ENCODE measurements around the gene ITPRID1.

The ITPRID1 gene

DNA sequence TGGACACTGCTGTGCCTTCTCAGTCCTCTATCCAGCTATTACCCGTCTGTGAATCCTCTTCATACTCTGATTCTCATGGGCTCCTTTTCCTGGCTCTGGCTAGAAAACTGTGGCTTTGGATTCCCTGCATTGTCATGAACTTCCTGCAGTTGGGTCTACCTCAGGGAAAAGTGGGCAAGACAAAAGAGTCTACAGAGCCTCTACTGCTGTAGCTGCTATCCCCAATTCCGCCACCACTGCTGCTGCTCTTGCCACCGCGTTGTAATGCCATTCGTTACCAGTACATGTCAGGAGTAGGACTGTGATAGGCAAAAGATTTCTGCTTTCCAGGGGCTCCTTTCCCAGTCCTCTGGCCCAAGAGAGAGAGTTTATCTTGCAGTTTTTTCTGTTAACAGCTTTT lies 149.2 kb downstream of the ITPRID1 start:
- no peak for DNase-seq (ENCODE audit: low read depth)
- TF ChIP-seq, protein P1, sequence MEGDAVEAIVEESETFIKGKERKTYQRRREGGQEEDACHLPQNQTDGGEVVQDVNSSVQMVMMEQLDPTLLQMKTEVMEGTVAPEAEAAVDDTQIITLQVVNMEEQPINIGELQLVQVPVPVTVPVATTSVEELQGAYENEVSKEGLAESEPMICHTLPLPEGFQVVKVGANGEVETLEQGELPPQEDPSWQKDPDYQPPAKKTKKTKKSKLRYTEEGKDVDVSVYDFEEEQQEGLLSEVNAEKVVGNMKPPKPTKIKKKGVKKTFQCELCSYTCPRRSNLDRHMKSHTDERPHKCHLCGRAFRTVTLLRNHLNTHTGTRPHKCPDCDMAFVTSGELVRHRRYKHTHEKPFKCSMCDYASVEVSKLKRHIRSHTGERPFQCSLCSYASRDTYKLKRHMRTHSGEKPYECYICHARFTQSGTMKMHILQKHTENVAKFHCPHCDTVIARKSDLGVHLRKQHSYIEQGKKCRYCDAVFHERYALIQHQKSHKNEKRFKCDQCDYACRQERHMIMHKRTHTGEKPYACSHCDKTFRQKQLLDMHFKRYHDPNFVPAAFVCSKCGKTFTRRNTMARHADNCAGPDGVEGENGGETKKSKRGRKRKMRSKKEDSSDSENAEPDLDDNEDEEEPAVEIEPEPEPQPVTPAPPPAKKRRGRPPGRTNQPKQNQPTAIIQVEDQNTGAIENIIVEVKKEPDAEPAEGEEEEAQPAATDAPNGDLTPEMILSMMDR (conservative IDR thresholded peaks at IDR 0.05; ENCODE audit: low read depth, low read length), result no peak
- no peak overlapping the region for H3K4me3 ChIP-seq (ENCODE audit: low read depth, low read length)

DNA sequence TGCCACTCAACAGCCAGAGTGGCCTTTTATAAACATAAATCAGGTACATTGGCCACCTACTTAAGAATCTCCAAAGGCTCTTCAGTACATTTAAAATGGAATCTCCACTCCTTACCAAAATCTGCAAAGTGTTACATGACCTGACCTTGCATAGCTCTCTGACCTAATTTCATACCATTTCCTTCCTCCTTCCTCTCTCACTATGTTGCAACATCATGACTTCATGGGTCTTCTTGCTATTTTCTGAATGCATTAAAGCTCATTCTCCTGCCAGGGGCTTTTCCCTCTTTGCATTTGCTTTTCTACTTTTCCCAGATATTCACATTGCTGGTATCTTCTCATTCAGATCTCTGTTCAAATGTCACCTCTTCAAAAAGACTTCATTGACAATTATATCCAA lies 151.0 kb downstream of the ITPRID1 start:
- no peak for DNase-seq (ENCODE audit: low read depth)
- no peak overlapping the region for H3K4me3 ChIP-seq (ENCODE audit: low read depth, low read length)
- TF ChIP-seq, protein P1 (conservative IDR thresholded peaks at IDR 0.05; ENCODE audit: low read depth, low read length), result no peak

DNA sequence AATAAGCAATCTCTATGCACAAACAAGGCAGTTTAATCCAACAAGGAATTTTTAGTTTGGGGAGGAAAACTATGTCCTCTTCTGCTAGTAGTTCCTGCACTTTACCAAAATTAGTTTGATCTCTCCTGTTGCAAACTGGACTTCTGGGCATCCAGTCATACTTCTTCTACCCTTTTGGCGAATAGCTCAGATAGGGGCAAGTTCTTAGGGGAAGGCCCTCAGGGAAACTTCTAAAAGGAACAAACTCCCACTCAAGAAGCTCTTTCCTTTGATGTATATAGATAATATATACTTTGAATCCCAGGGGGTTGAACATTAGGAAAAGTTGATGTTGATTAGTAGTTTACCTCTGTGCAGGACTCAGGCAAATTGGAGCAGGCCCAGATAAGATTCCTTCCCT lies 151.7 kb downstream of the ITPRID1 start:
- H3K4me3 ChIP-seq (ENCODE audit: low read depth, low read length), result no peak overlapping the region
- DNase-seq (ENCODE audit: low read depth), result no peak
- TF ChIP-seq, protein P1 (conservative IDR thresholded peaks at IDR 0.05; ENCODE audit: low read depth, low read length), result no peak

DNA sequence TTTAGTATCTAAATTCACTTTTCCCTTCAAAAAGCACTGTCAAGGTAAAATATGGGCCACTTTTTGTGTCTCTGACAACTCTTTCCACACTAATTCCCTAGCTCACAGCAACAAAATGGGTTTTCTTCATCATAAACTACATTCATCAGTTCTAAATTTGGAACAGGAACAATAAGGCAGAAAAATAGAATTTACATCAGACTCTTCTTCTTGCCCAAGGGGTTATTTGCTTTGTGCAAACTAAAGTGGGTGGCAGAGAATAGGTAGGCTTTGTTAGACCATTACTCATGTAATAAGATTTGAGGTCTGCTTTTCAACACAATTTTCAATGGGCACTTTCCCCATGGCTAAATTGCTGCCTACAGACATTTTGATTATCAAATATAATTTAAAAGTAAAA lies 155.6 kb downstream of the ITPRID1 start:
- DNase-seq (ENCODE audit: low read depth), result no peak
- no peak overlapping the region for H3K4me3 ChIP-seq (ENCODE audit: low read depth, low read length)
- TF ChIP-seq, protein P1 (conservative IDR thresholded peaks at IDR 0.05; ENCODE audit: low read depth, low read length), result no peak

DNA sequence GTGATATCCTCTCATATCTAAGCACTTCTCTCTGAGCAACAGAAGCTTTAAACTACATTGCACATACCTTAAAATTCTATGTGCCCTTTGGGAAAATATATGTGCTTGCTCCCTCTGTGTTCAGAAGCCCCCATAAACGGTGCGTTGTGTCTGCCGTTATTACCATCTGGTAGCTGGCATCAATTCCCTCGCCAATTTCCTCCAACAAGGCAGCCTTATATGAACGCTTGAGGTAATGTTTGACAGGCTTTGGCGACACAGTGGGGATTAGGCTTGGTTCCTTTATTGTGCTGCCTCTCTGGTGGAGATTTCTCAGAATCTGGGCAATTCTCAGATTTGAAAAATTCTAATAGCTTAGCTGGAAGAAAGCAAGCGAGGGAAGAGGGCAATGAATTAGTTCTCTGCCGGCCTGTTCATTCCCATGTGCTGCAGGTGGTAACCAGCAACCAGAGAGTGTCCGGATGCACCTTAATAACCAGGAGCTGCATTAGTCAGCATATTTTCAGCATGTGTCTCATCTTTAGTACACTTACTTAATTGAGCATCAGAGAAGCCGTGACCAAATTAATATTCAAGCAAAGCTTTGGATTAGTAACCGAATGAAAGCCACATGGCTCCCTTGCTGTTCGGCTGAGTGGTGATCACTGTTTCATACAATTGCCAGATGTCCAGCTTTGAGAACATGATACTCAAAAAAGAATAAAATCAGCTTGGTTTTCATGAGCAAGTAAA lies 165.8 kb downstream of the ITPRID1 start:
- TF ChIP-seq, protein P1 (conservative IDR thresholded peaks at IDR 0.05; ENCODE audit: low read depth, low read length), result no peak
- no peak overlapping the region for H3K4me3 ChIP-seq (ENCODE audit: low read depth, low read length)
- DNase-seq (ENCODE audit: low read depth), result no peak

DNA sequence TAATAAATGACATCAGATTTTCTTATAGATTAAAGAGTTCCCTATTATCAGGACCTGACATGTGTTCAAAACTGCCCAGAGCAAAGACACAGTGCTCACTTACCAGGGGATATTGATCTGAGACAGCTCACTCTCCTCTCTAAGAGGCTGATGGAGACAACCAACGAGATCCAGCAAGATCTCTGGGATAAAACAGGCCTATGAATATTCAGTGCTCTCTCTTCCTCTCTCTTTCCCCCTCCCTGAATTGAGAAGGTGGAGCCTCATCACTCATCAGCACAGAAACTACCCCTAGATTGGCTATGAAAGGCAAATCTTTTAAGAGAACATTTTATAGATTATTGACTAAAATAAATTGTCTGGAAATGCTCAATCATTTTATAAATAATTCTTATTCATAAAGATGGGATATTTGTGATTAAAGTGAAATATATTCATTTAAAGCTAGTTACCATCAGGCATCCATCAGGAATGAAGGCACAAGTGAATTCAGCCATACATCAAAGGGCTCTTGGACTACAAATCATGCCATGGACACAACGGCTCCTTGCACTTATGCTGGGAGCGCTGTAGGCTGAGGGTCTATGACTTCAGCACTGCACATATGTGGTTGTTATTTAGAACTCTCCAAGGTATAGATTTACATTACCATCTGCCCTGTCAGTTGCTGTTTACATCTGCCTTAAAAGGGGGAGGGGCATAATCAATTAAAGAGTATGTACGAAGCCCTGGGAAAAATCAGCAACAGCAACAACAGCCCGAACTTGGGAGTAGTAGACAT lies 169.7 kb downstream of the ITPRID1 start:
- DNase-seq (ENCODE audit: low read depth), result no peak
- TF ChIP-seq, protein P1 (conservative IDR thresholded peaks at IDR 0.05; ENCODE audit: low read depth, low read length), result no peak
- H3K4me3 ChIP-seq (ENCODE audit: low read depth, low read length), result no peak overlapping the region
